Activated CD8-positive, alpha-beta memory T cell treated with anti-CD3 and anti-CD28 coated beads, Interleukin-2, amount 50 U/mL, for 4 hours (primary cell): ENCODE results near the gene IVL.

Source experiments
- DNase-seq: peaks from one replicate; pipeline ENCODE4 v3.0.0-alpha.2; 2020

Gene IVL

DNA sequence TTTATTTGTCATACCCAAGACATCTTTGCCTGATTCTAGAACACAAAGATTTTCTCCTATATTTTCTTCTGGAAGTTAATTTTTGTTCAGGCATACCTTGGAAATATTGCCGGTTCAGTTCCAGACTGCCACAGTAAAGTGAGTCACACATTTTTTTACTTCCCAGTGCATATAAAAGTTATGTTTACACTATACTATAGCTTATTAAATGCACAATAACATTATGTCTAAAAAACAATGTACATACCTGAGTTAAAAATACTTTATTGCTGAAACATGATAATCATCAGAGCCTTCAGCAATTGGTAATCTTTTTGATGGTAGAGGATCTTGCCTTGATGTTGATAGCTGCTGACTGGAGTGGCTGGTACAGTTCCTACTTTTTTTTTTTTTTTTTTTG, 20.2 kb upstream of the IVL start:
- no peak for DNase-seq

- DNase-seq, result no peak
Measured at GRCh38 chr1:152899027-152899426, 9.3 kb upstream of the IVL start.

DNA sequence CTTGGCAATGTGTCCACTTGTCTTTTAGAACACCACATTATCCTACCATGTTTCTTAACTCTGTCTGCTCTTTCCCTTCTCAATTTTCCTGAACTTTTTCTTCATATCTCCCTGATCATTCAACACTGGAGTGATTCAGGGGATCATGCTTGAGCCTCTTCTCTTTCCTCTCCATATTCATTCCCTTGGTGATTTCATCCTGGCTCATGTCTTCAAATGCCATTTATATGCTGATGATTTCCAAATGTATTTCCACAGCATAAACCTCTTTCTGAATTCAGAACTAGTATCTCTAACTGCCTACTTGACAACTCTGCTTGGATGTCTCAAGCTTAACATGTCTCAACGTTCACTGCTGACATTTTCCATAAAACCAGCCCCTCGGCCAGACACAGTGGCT, 8.5 kb upstream of the IVL start:
- no peak for DNase-seq

DNA sequence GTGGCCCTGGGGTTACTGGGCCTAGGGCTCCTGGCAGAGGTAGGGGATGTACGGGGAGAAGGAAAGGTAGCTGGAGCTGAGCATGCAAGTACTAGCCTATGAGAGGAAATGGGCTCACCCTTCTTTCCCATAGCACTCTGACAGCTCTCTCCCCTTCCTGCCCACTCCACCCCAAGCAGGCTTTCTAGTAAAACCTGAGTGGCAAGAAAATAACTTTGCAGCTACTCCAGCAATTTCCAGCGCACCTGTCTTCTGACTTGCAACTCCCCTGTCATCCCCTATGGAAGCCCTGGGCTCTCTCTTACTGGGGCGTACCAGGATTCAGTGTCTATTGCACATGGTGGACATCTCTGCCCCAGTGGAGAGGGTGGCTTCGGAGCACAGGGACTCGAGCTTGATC, 6.7 kb upstream of the IVL start:
- DNase-seq, result no peak

GRCh38 chr1:152902636-152903035, 5.7 kb upstream of the IVL start:
- DNase-seq, result no peak

GRCh38 chr1:152904688-152905440, 3.5 kb upstream of the IVL start:
- no peak for DNase-seq

- no peak for DNase-seq
Measured at GRCh38 chr1:152906023-152906565, 2.3 kb upstream of the IVL start.

- no peak for DNase-seq
Measured at GRCh38 chr1:152909206-152909605, 860 bp downstream of the IVL start.

- DNase-seq, result no peak
Measured at GRCh38 chr1:152912471-152912870, 4.1 kb downstream of the IVL start.

DNA sequence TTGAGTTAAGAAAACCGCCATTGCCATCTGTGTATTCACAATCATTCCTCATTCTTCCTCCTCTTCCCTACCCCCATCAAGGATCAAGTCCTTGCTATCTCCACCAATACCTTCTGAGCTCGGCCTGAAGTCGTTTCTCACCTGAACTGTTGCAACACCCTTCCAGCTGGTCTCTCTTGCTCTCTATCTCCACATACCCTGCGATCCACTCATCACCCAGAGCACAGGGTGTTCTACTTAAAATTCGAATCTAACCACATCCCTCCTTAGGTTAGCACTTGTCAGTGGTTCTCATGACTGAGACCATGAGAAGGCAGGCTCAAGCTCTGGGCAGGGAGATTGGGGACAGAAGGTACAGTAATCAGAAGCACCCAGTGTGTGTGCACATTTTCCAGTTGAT, 4.6 kb downstream of the IVL start:
- no peak for DNase-seq

DNA sequence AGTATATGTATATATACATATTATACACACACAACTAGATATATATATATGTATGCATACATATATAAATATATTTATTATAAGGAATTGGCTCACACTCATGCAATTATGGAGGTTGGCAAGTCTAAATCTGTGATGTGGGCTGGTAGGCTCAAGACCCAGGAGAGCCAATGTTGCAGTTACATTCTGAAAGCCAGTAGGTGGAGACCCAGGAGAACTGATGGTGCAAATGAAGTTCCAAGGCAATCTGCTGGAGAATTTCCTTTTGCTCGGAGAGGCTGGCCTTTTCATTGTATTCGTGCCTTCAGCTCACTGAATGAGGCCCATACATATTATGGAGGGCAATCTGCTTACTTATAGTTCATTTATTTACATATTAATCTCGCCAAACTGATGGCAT, 9.4 kb downstream of the IVL start:
- no peak for DNase-seq

GRCh38 chr1:152919071-152919470, 10.7 kb downstream of the IVL start:
- DNase-seq, result no peak

DNA sequence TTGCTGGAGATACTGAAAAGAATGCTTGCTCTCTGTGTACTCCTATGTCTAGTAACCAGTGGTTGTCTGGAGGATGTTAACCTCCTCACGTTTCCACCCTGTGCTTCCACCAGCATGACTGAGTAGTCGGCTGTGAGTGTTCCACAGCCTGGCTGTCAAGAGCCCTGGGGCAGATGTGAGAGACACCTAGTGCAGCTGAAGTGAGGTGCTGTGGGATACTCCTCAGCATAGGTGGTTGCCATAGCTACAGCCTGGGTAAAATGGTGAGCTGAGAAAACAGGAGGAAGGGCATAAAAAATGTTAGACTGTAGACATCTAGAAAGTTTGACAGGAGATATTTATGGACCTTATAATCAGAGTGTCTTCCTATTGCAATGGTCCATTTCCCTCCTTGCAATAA, 15.8 kb downstream of the IVL start:
- DNase-seq, result no peak

- no peak for DNase-seq
Measured at GRCh38 chr1:152926091-152926490, 17.7 kb downstream of the IVL start.

DNA sequence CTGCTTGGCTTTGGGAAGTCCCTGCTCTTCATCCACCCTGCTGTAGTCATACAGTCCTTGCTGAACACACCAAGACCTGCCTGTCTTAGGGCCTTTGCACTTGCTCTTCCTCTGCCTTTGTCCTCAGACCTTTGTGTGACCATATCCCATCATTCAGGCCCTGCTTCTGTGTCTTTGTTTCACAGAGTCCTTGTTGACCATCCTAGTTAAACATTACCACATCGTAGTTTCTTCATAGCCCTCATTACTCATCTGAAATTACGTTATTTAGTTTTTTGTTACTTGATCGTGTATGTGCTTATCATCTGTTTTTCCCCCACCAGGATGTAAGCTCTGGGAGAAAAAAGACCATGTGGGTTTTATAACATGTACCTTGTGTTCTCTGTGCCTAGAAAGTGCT, 20.3 kb downstream of the IVL start:
- DNase-seq, result no peak

DNA sequence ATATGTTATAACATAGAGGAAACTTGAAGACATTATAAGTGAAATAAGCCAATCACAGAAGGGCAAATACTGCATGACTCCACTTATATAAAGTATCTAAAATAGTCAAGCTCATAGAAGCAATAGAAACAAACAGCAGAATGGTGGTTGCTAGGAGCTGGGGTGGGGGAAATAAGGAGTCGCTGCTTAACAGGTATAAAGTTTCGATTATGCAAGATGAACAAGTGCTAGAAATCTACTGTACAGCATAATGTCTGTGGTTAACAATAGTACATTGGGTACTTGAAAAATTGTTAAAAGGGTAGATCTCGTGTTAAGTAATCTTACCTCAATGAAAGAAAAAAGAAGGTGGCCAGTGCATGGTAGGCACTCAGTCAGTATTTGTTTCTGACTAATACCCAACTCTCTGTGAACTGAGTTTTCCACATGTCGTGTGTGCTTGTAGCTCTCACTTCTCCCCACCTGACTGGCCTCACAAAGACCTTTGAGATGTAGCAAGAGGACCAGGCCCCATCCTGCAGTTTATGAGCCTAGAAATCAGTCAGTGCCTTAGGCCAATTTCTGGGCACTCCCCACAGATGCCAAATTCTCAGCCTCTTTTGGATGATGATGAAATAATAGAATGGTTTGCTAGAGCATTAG, 23.9 kb downstream of the IVL start:
- no peak for DNase-seq

DNA sequence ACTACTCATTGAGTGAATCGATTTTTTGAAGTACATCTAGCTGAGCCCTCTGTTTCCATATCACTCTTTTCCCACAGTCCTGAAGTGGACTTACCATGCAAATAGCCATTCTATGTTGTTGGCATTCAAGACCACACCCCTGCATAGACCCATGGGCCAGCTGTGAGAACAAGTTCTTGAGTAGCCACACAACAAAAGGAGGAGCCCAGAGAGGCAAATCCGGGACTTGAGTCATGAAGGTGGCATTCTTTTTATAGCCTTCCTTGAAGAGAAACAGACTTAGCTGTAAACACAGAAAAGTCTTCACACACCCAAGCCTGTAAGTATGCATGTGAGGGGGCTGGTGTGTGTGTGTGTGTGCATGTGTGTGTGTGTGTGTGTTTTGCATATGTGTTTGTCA, 24.9 kb downstream of the IVL start:
- no peak for DNase-seq

DNA sequence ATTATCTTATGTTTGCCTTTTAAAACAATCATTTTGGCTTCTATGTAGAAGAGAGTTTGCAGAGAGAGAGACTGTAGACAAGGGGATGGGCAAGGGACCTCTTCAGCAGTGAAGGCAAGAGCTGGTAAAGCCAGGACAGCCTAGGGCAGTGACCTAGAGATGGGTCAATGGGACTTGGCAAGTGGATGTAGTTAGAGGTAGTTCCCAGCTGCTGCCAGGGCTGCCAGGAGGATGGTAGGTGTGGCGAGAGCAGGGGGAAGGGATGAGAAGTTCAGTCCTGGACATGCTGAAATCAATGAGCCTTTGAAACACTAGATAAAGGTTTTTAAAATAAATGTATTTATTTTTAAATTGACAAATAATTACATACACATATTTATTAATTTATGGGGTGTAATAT, 32.3 kb downstream of the IVL start:
- DNase-seq, result no peak

- DNase-seq, result no peak
Measured at GRCh38 chr1:152941037-152941711, 32.8 kb downstream of the IVL start.

DNA sequence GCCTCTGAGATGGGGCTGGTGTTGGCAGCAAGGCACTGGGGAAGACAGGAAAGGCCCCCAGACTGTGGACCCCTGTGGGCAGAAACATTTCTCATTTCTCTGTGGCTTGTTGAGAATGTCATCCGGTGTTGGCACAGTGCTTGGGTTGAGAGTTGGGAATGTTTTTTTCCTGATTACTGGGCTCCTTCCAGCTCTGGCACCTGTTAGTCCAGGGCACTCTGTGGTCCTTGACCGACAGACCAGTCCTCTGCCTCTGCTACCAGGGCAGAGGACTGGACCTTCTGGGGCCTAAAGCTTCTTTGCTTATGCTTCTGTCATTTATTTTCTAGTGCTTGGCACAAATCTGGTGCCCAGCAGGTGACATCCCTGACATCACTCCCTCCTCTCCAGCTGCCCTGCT, 33.8 kb downstream of the IVL start:
- no peak for DNase-seq

DNA sequence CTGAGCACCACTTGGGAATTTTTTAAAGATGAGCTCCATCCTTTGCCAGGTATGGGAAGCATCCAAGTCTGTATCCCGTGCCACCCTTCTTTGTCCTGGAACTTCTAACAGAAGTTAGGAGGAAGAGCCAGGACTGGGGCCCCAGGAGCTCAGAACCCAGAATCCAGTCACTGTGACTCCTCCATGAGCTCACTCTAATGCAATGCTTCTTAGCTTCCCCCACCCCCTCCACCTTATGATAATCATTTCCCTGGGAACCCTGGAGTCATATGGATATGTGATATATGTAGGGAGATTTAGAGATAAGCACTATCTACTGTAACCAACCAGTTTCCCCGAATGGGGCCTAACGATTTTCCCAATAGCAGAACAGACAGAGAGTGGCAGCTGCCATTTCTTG, 37.9 kb downstream of the IVL start:
- no peak for DNase-seq

GRCh38 chr1:152946651-152947256, 38.4 kb downstream of the IVL start, which contains the start of gene SPRR5:
TSS of gene SPRR5 (plus strand) at chr1:152947206. CDS start at chr1:152948555, 1,349 bp downstream.
- DNase-seq, result no peak

DNA sequence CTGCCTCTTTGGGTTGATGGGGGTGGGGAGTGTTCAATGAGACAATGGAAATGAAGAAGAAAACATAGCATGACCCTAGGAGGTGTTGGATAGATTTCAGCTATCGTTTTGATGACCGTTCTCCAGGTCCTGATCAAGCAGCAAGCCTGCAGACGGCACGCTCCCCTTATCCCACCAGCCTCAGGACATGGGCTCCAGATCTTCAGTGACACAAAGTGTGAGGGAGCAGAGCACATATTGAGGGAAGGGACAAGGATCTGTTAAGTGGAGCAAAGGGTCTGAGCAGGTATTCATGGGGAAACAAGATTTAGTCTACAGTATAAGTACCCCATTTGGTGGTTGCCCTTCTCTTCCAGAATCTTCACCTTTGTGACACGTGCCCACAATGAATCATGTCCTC, 43.4 kb downstream of the IVL start:
- DNase-seq, result no peak

DNA sequence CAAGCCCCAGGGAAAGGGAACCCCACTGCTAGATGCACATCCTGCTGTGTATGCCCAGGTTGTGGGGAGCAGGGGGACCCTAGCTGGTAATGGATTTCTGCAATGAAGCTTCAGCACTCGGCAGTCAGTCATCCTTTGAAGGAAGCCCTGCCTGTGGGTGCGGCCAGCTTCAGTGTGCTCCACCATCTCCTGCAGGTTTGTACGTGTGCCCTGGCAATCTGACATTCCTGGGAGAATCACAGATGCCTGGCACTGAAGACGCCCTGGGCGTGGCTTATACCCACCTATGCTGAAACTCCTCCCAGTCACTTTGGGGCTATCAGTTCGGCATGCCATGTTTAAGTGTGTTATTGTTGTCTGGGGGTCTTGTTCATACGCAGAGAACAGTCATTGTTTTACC, 45.4 kb downstream of the IVL start:
- DNase-seq, result no peak
